Hepatocyte (in vitro differentiated cells): ENCODE results near the gene HSPA4. TPM values are rescaled to one million over a fixed set of nuclear protein-coding genes. Genes with fewer than 3 reads are reported as not detected.

Experiments
- DNase-seq: peaks from one replicate; pipeline ENCODE4 v3.0.0-alpha.2; 2016; ENCODE audit warnings: low spot score
- H2AFZ ChIP-seq: fragments of 200-600 bp; sonication (generic); 2 replicates; pipeline ENCODE4 v1.6.0; 2016; ENCODE audit warnings: antibody characterized with exemption, mild to moderate bottlenecking
- H3K27ac ChIP-seq: fragments of 200-600 bp; sonication (generic); 2 replicates; pipeline ENCODE4 v1.5.1; 2016; ENCODE audit warnings: mild to moderate bottlenecking
- H3K27me3 ChIP-seq: fragments of 200-600 bp; sonication (generic); 2 replicates; pipeline ENCODE4 v1.6.1; 2016
- H3K36me3 ChIP-seq: fragments of 200-600 bp; sonication (generic); replicated peaks from 2 replicates; pipeline ENCODE4 v1.5.1; 2016; ENCODE audit warnings: low read depth; ENCODE audit not compliant: insufficient read depth
- H3K4me1 ChIP-seq: fragments of 200-600 bp; sonication (generic); 2 replicates; pipeline ENCODE4 v1.5.1; 2016; ENCODE audit warnings: mild to moderate bottlenecking, moderate library complexity; ENCODE audit not compliant: insufficient read depth
- H3K4me2 ChIP-seq: fragments of 200-600 bp; sonication (generic); 2 replicates; pipeline ENCODE4 v1.6.0; 2016
- H3K4me3 ChIP-seq: fragments of 200-600 bp; sonication (generic); 2 replicates; pipeline ENCODE4 v1.5.1; 2016; ENCODE audit warnings: mild to moderate bottlenecking
- H3K79me2 ChIP-seq: fragments of 200-600 bp; sonication (generic); 2 replicates; pipeline ENCODE4 v1.6.0; 2017; ENCODE audit warnings: mild to moderate bottlenecking
- H3K9me2 ChIP-seq: fragments of 200-600 bp; sonication (generic); replicated peaks from 2 replicates; pipeline ENCODE4 v1.6.0; 2017; ENCODE audit warnings: mild to moderate bottlenecking; ENCODE audit not compliant: insufficient read depth
- H3K9me3 ChIP-seq: fragments of 200-600 bp; sonication (generic); 2 replicates; pipeline ENCODE4 v1.5.1; 2016; ENCODE audit warnings: low read depth, mild to moderate bottlenecking
- H4K20me1 ChIP-seq: fragments of 200-600 bp; sonication (generic); 2 replicates; pipeline ENCODE4 v1.6.0; 2016; ENCODE audit warnings: mild to moderate bottlenecking; ENCODE audit not compliant: insufficient read depth, poor library complexity, severe bottlenecking
- CTCF ChIP-seq: fragments of 200-600 bp; sonication (generic); IDR thresholded peaks from 2 replicates; pipeline ENCODE4 v1.5.1; 2016; ENCODE audit warnings: antibody characterized with exemption, mild to moderate bottlenecking; ENCODE audit not compliant: poor library complexity
- EZH2 ChIP-seq: fragments of 200-600 bp; sonication (generic); IDR thresholded peaks from 2 replicates; pipeline ENCODE4 v1.6.1; 2016; ENCODE audit warnings: antibody characterized with exemption, mild to moderate bottlenecking, borderline replicate concordance
- EZH2phosphoT487 ChIP-seq: fragments of 200-600 bp; sonication (generic); IDR thresholded peaks from one replicate; pipeline ENCODE4 v1.6.1; 2018; ENCODE audit warnings: antibody characterized with exemption, mild to moderate bottlenecking, low read depth, moderate library complexity; ENCODE audit not compliant: unreplicated experiment, severe bottlenecking
- WGBS: methylation state at CpG from one replicate; pipeline ENCODE4 v1.1.6; 2016; ENCODE audit warnings: low lambda C conversion rate; ENCODE audit errors: missing lambda C conversion rate; 5-methylcytosine and 5-hydroxymethylcytosine counted together
- polyA plus RNA-seq: library from polyadenylated mRNA; unstranded; fragments of >200 nt; fragmentation: Nextera tagmentation; extraction: Ambion mirVana; gene quantifications from 2 replicates; pipeline ENCODE4 v1.2.1, GENCODE V29; 2016
- total RNA-seq: library from RNA; depleted of rRNA; stranded (reverse); fragments of >200 nt; gene quantifications from 2 replicates; pipeline ENCODE4 v1.2.3, GENCODE V29; 2014

Gene HSPA4
- total and polyA plus RNA-seq, 2 experiments from 2014 or later, result 87.1 to 110 TPM

- WGBS, result 100% methylated on average over 1 of the region's 1 CpG
- H3K4me1 ChIP-seq, result peaks cover 17% of the 10 kb centered on the region
These were observed 5.1 kb downstream of the HSPA4 start for GRCh38 chr5:133056891-133057290.

GRCh38 chr5:133059621-133060020, 7.8 kb downstream of the HSPA4 start:
- Histone ChIP-seq H3K4me1 (peaks cover 13% of the 10 kb centered on the region), H3K4me2 (no peak overlapping the region), H4K20me1 (peaks cover 97% of the 10 kb centered on the region), H3K9me2 (no peaks in the 10 kb centered on the region), H3K27me3 (no peaks in the 10 kb centered on the region), H2AFZ (no peak overlapping the region), H3K27ac (no peak overlapping the region), H3K9me3 (no peaks in the 10 kb centered on the region), H3K4me3 (no peak overlapping the region), H3K36me3 (no peaks in the 10 kb centered on the region), H3K79me2 (peaks cover 100% of the 10 kb centered on the region)
- TF ChIP-seq EZH2 (no peak), EZH2phosphoT487 (no peak), CTCF (no peak)
- no peak for DNase-seq
- WGBS, result 91% methylated on average over 3 of the region's 3 CpGs

More at GRCh38 chr5:133056891-133057290, 5.1 kb downstream of the HSPA4 start:
- H3K9me3 ChIP-seq, result no peaks in the 10 kb centered on the region
- H3K9me2 ChIP-seq, result no peaks in the 10 kb centered on the region
- H4K20me1 ChIP-seq, result peaks cover 86% of the 10 kb centered on the region
- H3K27me3 ChIP-seq, result no peaks in the 10 kb centered on the region
- TF ChIP-seq EZH2phosphoT487 (no peak), EZH2 (no peak), CTCF (no peak)
- no peak overlapping the region for H3K4me3 ChIP-seq
- H3K4me2 ChIP-seq, result no peak overlapping the region
- H3K36me3 ChIP-seq, result no peaks in the 10 kb centered on the region
- no peak for DNase-seq
- no peak overlapping the region for H3K27ac ChIP-seq
- no peak overlapping the region for H2AFZ ChIP-seq
- peaks cover 99% of the 10 kb centered on the region for H3K79me2 ChIP-seq

- no peak overlapping the region for H3K4me2 ChIP-seq
- H2AFZ ChIP-seq, result no peak overlapping the region
- no peak for TF ChIP-seq EZH2
- no peak for TF ChIP-seq EZH2phosphoT487
- no peak for TF ChIP-seq CTCF
- H3K79me2 ChIP-seq, result peaks cover 95% of the 10 kb centered on the region
- H4K20me1 ChIP-seq, result peaks cover 74% of the 10 kb centered on the region
- DNase-seq, result no peak
- H3K36me3 ChIP-seq, result no peaks in the 10 kb centered on the region
- no peaks in the 10 kb centered on the region for H3K27me3 ChIP-seq
- H3K9me2 ChIP-seq, result no peaks in the 10 kb centered on the region
- no peak overlapping the region for H3K4me3 ChIP-seq
- 78% methylated on average over 1 of the region's 1 CpG for WGBS
- H3K27ac ChIP-seq, result no peak overlapping the region
- no peaks in the 10 kb centered on the region for H3K9me3 ChIP-seq
- H3K4me1 ChIP-seq, result peaks cover 4% of the 10 kb centered on the region
These were observed 10.5 kb downstream of the HSPA4 start for GRCh38 chr5:133062276-133062675.

GRCh38 chr5:133063965-133064364, 12.2 kb downstream of the HSPA4 start:
- H3K36me3 ChIP-seq, result no peaks in the 10 kb centered on the region
- no peaks in the 10 kb centered on the region for H3K4me1 ChIP-seq
- H3K9me3 ChIP-seq, result no peaks in the 10 kb centered on the region
- H3K79me2 ChIP-seq, result peaks cover 95% of the 10 kb centered on the region
- H3K4me2 ChIP-seq, result no peak overlapping the region
- peak overlapping the region; percentile 28 for H3K27ac ChIP-seq
- 78% methylated on average over 10 of the region's 10 CpGs for WGBS
- H3K4me3 ChIP-seq, result no peak overlapping the region
- no peak overlapping the region for H2AFZ ChIP-seq
- TF ChIP-seq EZH2phosphoT487 (no peak), EZH2 (no peak), CTCF (no peak)
- H4K20me1 ChIP-seq, result peaks cover 62% of the 10 kb centered on the region
- DNase-seq, result no peak
- no peaks in the 10 kb centered on the region for H3K9me2 ChIP-seq
- no peaks in the 10 kb centered on the region for H3K27me3 ChIP-seq
